A549 treated with CORT108297 at 1 μM for 4 hours (cell line): Measurements from ENCODE around the gene IL15RA. TPM values are rescaled to one million over a fixed set of nuclear protein-coding genes. Genes with fewer than 3 reads are reported as not detected.

ENCODE experiments used
- total RNA-seq: library from RNA; stranded (reverse); fragments of 200-300 nt; extraction: Qiagen RNA extraction; gene quantifications from 5 replicates; pipeline ENCODE4 v1.2.3, GENCODE V29; 2022

IL15RA gene
- total RNA-seq: 2.9 to 5.0 TPM (median 3.8 TPM) in 5 replicates

GRCh38 chr10:5977471-5978229, at the start of gene IL15RA:
IL15RA (minus strand) TSS chr10:5977543; CDS start chr10:5977492, 51 bp downstream.

Other genes with a start within 250 kb of the IL15RA start
- gene GDI2, start 164.1 kb downstream of the IL15RA start, total RNA-seq: 196 to 296 TPM (median 202 TPM) in 5 replicates
- 8.0 to 12.1 TPM (median 11.8 TPM) in 5 replicates for gene ANKRD16, start 87.7 kb downstream of the IL15RA start, total RNA-seq
- 34.5 to 42.3 TPM (median 39.2 TPM) in 5 replicates for gene FBH1, start 87.3 kb downstream of the IL15RA start, total RNA-seq
- not detected in 5 replicates for gene IL2RA, start 84.8 kb upstream of the IL15RA start, total RNA-seq
- 111 to 123 TPM (median 114 TPM) in 5 replicates for gene RBM17, start 111.5 kb upstream of the IL15RA start, total RNA-seq
- 157 to 192 TPM (median 185 TPM) in 5 replicates for gene PFKFB3, start 225.4 kb upstream of the IL15RA start, total RNA-seq